Activated CD4-positive, CD25-positive, alpha-beta regulatory T cell (primary cell): ENCODE data around the gene BCL2L1.

ENCODE experiments used
- DNase-seq, 4 experiments: peaks; one replicate each; lab custom pipeline; 2025; lab: John Stamatoyannopoulos, UW

Gene BCL2L1

GRCh38 chr20:31723319-31724078 is 831 bp upstream of the BCL2L1 start:
- DNase-seq = peak; percentile 93 to 96 (median 95)

- DNase-seq = peak in 1 of 4 experiments; percentile 48
Observed at GRCh38 chr20:31723069-31723318, 326 bp upstream of the BCL2L1 start.

- DNase-seq = no peak
Observed at GRCh38 chr20:31721408-31722256, 1.0 kb downstream of the BCL2L1 start.

- DNase-seq = no peak
Observed at GRCh38 chr20:31720486-31721407, 1.9 kb downstream of the BCL2L1 start.

- DNase-seq = no peak
Observed at GRCh38 chr20:31719644-31720485, 2.8 kb downstream of the BCL2L1 start.

GRCh38 chr20:31718952-31719643 is 3.6 kb downstream of the BCL2L1 start:
- DNase-seq = no peak

GRCh38 chr20:31717478-31718201 is 5.0 kb downstream of the BCL2L1 start:
- no peak for DNase-seq

- no peak for DNase-seq
Observed at GRCh38 chr20:31716818-31717477, 5.7 kb downstream of the BCL2L1 start.

- no peak for DNase-seq
Observed at GRCh38 chr20:31716351-31716750, 6.3 kb downstream of the BCL2L1 start.

GRCh38 chr20:31715766-31716165 is 6.9 kb downstream of the BCL2L1 start:
- no peak for DNase-seq

- DNase-seq = no peak
Observed at GRCh38 chr20:31713312-31714273, 9.1 kb downstream of the BCL2L1 start.

- DNase-seq = no peak
Observed at GRCh38 chr20:31712564-31713311, 9.9 kb downstream of the BCL2L1 start.

GRCh38 chr20:31712112-31712553 is 10.5 kb downstream of the BCL2L1 start:
- DNase-seq = no peak

- DNase-seq = no peak
Observed at GRCh38 chr20:31711179-31712111, 11.2 kb downstream of the BCL2L1 start.

GRCh38 chr20:31710423-31711108 is 12.1 kb downstream of the BCL2L1 start:
- no peak for DNase-seq

GRCh38 chr20:31709939-31710338 is 12.7 kb downstream of the BCL2L1 start:
- no peak for DNase-seq
